Spinal cord (tissue), 10 donors: ENCODE measurements around the gene STARD7. TPM values are rescaled to one million over a fixed set of nuclear protein-coding genes. Genes with fewer than 3 reads are reported as not detected.

Source experiments
- DNase-seq, 6 donors: peaks; one replicate each; pipeline versions ENCODE4 v3.0.0 to v3.0.0-alpha.2; 2013 to 2015; ENCODE audit warnings: low spot score in 6 of 6, low read depth in 4 of 6
- H3K27ac ChIP-seq: one replicate; pipeline ENCODE4 v1.5.1; 2013; ENCODE audit warnings: low read depth, low read length, control low read depth
- H3K27me3 ChIP-seq: one replicate; pipeline ENCODE4 v1.6.1; 2013; ENCODE audit warnings: low read length; ENCODE audit not compliant: control insufficient read depth, insufficient read depth
- H3K36me3 ChIP-seq: one replicate; pipeline ENCODE4 v1.6.1; 2013; ENCODE audit warnings: low read length; ENCODE audit not compliant: control insufficient read depth, insufficient read depth
- H3K4me1 ChIP-seq: one replicate; pipeline ENCODE4 v1.6.1; 2013; ENCODE audit warnings: low read length; ENCODE audit not compliant: control insufficient read depth, insufficient read depth
- H3K4me3 ChIP-seq: one replicate; pipeline ENCODE4 v1.5.1; 2013; ENCODE audit warnings: low read depth, low read length, control low read depth
- H3K9me3 ChIP-seq: one replicate; pipeline ENCODE4 v1.6.1; 2013; ENCODE audit warnings: low read length; ENCODE audit not compliant: control insufficient read depth, insufficient read depth
- WGBS: methylation state at CpG from one replicate; pipeline ENCODE4 v1.1.5; 2013; ENCODE audit warnings: missing lambda C conversion rate; ENCODE audit not compliant: insufficient coverage; 5-methylcytosine and 5-hydroxymethylcytosine counted together
- polyA plus RNA-seq, 2 donors: library from polyadenylated mRNA; unstranded; fragments of 120-200 nt; gene quantifications; one replicate each; pipeline ENCODE4 v1.2.1, GENCODE V29; 2013; ENCODE audit not compliant: insufficient read length in 2 of 2
- total RNA-seq, 2 donors: library from RNA; depleted of rRNA in 1 of 2; stranded (reverse); fragments of 120-200 nt in 1 of 2; fragments of >200 nt in 1 of 2; gene quantifications; one replicate each; pipeline versions ENCODE4 v1.2.3 to v1.2.4, GENCODE V29; 2013 to 2014
- donor health status: healthy.

Gene STARD7
- total and polyA plus RNA-seq, 4 donors = 133 to 162 (median 147) TPM

DNA sequence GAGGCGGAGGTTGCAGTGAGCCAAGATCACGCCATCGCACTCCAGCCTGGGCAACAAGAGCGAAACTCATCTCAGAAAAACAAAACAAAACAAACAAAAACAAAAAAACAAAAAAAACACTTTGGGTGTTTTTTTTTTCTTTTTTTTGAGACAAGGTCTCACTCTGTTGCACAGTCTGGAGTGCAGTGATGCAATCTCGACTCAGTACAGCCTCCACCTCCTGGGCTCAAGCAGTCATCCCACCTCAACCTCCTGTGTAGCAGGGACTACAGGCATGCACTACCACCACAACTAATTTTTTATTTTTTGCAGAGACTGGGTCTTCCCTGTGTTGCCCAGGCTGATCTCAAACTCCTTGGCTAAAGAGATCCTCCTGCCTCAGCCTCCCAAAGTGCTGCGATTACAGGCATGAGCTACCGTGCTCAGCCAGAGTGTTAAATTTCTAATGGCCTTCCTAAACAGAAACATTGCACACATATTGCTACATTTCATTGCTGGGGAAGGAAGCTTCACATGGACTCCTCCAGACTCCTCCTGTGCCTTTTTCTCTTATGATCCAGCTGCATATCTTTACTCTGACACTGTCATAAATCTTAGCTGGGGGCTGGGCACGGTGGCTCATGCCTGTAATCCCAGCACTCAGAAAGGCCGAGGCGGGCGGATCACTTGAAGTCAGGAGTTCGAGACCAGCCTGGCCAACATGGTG is 19.7 kb downstream of the STARD7 start:
- H3K9me3 ChIP-seq = no peaks in the 10 kb centered on the region
- no peak for DNase-seq
- peaks cover 58% of the 10 kb centered on the region for H3K36me3 ChIP-seq
- H3K27ac ChIP-seq = no peak overlapping the region
- no peaks in the 10 kb centered on the region for H3K27me3 ChIP-seq
- H3K4me3 ChIP-seq = no peak overlapping the region
- no peaks in the 10 kb centered on the region for H3K4me1 ChIP-seq
- WGBS = 93% methylated on average over 3 of the region's 12 CpGs

DNA sequence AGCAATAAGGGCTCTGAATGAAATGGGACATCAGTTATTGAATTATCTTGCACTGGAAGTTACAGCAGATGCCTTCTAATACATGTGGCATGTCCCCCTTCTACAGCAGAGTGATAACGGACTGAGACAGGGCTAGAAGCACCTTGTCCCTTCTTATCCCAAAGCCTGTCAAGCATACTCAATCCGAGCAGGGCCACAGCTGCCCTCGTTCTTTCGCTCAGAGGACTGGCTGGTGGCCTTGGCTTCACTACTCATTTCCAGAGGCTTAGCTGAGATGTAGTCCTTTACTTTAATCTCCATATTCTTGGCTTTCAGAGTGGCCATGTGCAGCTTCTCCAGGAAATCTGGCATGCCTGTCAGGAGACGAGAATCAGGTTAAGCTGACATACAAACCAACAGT is 22.1 kb downstream of the STARD7 start:
- no peak for DNase-seq
- Histone ChIP-seq H3K36me3 (peaks cover 50% of the 10 kb centered on the region), H3K4me3 (no peak overlapping the region), H3K4me1 (no peaks in the 10 kb centered on the region), H3K27me3 (no peaks in the 10 kb centered on the region), H3K27ac (no peak overlapping the region), H3K9me3 (no peaks in the 10 kb centered on the region)
- WGBS = 100% methylated on average over 4 of the region's 5 CpGs

DNA sequence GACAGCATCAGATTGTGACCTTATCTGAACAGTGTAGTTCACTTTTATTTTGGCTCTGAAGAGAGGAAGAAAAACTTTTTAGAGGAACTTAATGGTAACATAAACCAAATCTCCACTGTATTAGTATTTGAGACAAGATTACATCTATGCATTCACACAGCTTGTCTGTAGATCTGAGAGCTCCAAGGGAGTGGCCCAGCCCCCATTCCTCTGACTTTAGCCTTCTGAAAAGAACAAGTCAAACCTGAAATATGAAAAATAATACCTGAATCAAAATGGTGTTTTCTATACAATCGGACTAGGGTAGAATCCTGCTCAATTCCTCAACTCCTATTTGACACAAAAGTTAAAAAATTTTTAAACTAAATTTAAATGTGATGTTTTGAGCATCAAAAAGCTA is 23.1 kb downstream of the STARD7 start:
- no peaks in the 10 kb centered on the region for H3K27me3 ChIP-seq
- no CpG with 5 or more reads among the region's 1 CpG for WGBS
- H3K4me3 ChIP-seq = no peak overlapping the region
- no peaks in the 10 kb centered on the region for H3K4me1 ChIP-seq
- DNase-seq = no peak
- peaks cover 41% of the 10 kb centered on the region for H3K36me3 ChIP-seq
- no peaks in the 10 kb centered on the region for H3K9me3 ChIP-seq
- no peak overlapping the region for H3K27ac ChIP-seq

DNA sequence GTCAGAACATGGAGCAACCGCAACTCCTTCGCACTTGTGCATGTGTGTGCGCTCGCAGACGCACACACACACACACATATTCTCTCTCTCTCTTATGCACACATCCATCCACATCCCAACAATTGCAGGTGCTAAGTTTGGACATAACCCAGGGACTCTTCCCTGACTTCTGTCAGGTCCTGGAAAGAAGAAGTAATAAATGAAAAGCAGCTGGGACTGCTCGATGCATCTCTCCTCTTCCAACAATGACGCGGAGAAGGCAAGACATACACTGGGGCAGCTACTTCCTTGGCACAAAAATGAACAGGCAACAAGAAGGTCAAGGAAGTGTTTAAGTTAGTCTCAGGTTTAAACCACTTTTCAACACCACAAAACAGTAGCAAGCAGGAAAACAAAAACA is 23.6 kb downstream of the STARD7 start:
- Histone ChIP-seq H3K4me1 (no peaks in the 10 kb centered on the region), H3K36me3 (peaks cover 37% of the 10 kb centered on the region), H3K9me3 (no peaks in the 10 kb centered on the region), H3K27ac (no peak overlapping the region), H3K27me3 (no peaks in the 10 kb centered on the region), H3K4me3 (no peak overlapping the region)
- 89% methylated on average over 6 of the region's 8 CpGs for WGBS
- no peak for DNase-seq

DNA sequence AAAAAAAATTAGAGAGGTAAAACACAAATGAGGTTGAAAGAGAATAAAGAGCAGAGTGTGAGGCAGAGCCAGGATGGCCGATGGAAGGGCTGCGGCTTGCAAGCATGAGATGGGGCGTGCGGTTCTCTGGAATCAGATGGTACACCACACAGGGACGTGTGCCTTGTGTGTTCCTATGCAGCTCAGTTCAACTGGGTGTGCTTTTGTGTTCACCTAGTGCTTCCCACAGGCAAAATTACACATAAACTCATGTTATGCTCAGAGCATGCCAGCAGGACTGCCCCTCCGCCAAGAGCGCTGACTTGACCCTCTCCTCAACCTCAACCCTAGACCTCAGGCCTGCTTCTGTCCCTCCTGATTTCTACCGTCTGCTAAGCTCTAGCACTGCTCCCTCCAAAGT is 24.4 kb downstream of the STARD7 start:
- no peak overlapping the region for H3K27ac ChIP-seq
- WGBS = 95% methylated on average over 5 of the region's 8 CpGs
- no peaks in the 10 kb centered on the region for H3K27me3 ChIP-seq
- H3K4me1 ChIP-seq = no peaks in the 10 kb centered on the region
- no peaks in the 10 kb centered on the region for H3K9me3 ChIP-seq
- no peak overlapping the region for H3K4me3 ChIP-seq
- no peak for DNase-seq
- peaks cover 34% of the 10 kb centered on the region for H3K36me3 ChIP-seq

DNA sequence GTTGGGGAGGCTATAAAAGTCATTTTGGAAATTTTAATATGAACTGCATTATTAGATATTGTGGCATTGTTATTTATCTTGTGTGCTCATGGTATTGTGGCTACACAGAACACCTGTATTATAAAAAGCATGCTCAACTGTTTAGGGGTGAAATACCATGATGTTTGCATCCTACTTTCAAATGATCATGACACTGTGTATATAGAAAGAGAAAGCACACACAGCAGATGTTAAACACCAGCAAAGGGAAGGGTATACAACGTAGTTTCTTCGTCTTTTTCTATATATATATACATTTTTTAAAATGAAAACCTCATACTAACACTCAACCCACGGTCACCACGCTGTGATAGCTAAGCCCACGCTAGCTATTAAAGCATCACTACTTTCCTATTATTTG is 27.1 kb downstream of the STARD7 start:
- Histone ChIP-seq H3K36me3 (peaks cover 20% of the 10 kb centered on the region), H3K27ac (no peak overlapping the region), H3K27me3 (no peaks in the 10 kb centered on the region), H3K9me3 (no peaks in the 10 kb centered on the region), H3K4me3 (no peak overlapping the region), H3K4me1 (no peaks in the 10 kb centered on the region)
- WGBS = 80% methylated on average over 3 of the region's 5 CpGs
- no peak for DNase-seq

DNA sequence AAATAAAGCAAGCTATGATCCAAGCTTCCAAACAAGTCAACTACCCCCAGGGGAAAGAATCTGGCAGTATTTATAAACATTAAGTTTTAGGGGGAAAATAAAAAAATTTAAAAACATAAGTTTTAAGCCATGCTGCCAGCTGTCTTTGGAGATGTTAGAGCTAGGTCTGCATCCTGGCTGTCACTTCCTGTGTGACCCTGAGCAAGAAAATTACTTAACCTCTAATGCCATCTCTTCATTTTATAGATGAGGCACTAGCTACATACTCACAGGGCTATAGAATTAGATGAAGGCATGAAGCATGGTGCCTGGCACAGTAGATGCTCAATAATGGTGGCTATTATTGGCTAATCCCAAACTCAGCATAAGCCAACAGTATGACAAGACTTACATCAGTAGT is 28.1 kb downstream of the STARD7 start:
- DNase-seq = no peak
- H3K36me3 ChIP-seq = peaks cover 14% of the 10 kb centered on the region
- H3K4me1 ChIP-seq = no peaks in the 10 kb centered on the region
- H3K9me3 ChIP-seq = no peaks in the 10 kb centered on the region
- no peaks in the 10 kb centered on the region for H3K27me3 ChIP-seq
- no peak overlapping the region for H3K4me3 ChIP-seq
- no peak overlapping the region for H3K27ac ChIP-seq

DNA sequence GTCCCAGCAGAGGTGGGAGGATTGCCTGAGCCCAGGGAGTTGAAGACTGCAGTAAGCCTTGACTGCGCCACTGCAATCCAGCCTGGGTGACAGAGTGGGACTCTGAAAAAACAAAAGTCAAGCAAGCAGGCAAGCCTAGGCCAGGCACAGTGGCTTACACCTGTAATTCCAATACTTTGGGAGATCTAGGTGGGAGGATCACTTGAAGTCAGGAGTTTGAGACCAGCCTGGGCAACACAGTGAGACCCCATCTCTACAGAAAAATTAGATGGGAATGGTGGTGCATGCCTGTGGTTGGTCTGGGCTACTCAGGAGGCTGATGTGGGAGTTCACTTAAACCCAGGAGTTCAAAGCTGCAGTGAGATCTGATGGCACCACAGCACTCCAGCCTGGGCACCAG is 28.6 kb downstream of the STARD7 start:
- 100% methylated on average over 1 of the region's 1 CpG for WGBS
- no peaks in the 10 kb centered on the region for H3K27me3 ChIP-seq
- peaks cover 13% of the 10 kb centered on the region for H3K36me3 ChIP-seq
- no peak overlapping the region for H3K27ac ChIP-seq
- H3K9me3 ChIP-seq = no peaks in the 10 kb centered on the region
- no peak overlapping the region for H3K4me3 ChIP-seq
- DNase-seq = no peak
- no peaks in the 10 kb centered on the region for H3K4me1 ChIP-seq

DNA sequence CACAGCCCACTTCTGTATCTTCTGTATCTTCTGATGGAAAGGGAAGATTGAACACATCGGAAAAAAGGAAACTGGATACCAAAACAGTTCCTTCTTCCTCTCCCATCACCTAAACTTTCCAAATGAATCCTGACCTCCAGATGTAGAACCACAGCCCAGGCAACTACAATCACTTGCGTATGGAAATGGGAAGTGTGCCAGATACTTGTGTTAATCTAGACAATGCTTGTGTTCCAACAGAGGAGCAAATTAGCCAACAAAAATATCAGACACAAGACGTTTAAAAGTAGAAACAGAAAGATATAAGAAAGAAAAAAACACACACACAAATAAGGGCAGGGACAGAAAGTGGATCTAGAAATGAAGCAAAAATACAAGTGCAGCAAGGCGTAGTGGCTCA is 32.0 kb downstream of the STARD7 start:
- Histone ChIP-seq H3K9me3 (no peaks in the 10 kb centered on the region), H3K4me3 (no peak overlapping the region), H3K27me3 (no peaks in the 10 kb centered on the region), H3K36me3 (no peaks in the 10 kb centered on the region), H3K4me1 (no peaks in the 10 kb centered on the region), H3K27ac (no peak overlapping the region)
- WGBS = 86% methylated on average over 1 of the region's 4 CpGs
- DNase-seq = no peak

DNA sequence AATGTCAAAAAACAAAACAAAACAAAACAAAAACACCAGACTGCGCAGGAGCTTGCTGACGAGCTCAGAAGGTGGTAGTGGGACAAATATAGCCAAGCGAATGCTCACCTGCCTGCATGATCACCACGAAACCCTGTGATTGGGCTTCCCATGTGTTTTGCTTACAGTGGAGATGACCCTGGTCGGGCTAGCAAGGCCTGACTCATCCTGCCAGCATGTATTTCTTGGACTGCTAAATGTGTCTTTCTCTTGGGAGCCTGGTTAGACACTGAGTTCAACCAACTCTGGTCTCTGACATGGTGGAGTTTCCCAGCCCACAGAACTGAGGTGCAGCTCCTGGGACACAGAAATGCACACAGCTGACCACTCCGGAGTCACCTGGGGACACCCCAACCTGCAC is 32.7 kb downstream of the STARD7 start:
- Histone ChIP-seq H3K9me3 (no peaks in the 10 kb centered on the region), H3K27me3 (no peaks in the 10 kb centered on the region), H3K4me3 (no peak overlapping the region)

More for the DNA sequence above, 32.7 kb downstream of the STARD7 start:
- H3K4me1 ChIP-seq = no peaks in the 10 kb centered on the region
- no peak overlapping the region for H3K27ac ChIP-seq
- DNase-seq = no peak
- no peaks in the 10 kb centered on the region for H3K36me3 ChIP-seq
- 89% methylated on average over 6 of the region's 6 CpGs for WGBS
